Measurements from ENCODE around the gene ZNF214. TPM values are rescaled to one million over a fixed set of nuclear protein-coding genes. Genes with fewer than 3 reads are reported as not detected.

ZNF214 gene
- total RNA-seq, 4 donors from 2014 or later = 0.57 to 2.0 (median 1.3) TPM

DNA sequence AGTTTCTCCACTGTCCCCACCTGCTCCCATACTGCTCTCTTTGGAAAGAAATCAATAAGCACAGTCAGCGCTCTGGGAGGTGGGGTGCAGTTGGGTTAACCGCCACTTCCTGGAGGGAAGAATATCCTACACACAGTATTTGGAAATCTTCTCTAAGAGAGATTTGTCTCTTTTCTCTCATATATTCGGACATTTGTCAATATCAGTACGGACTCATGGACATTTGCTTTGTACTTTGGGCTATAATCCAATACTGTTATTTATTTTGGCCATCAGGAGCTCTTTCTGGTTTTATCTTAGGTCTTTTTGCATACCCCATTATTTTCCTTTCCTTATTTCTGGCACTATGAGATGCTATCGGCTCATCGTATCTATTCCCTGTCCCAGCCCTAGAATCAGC lies 13.9 kb upstream of the ZNF214 start:
- TF ChIP-seq, protein P1, sequence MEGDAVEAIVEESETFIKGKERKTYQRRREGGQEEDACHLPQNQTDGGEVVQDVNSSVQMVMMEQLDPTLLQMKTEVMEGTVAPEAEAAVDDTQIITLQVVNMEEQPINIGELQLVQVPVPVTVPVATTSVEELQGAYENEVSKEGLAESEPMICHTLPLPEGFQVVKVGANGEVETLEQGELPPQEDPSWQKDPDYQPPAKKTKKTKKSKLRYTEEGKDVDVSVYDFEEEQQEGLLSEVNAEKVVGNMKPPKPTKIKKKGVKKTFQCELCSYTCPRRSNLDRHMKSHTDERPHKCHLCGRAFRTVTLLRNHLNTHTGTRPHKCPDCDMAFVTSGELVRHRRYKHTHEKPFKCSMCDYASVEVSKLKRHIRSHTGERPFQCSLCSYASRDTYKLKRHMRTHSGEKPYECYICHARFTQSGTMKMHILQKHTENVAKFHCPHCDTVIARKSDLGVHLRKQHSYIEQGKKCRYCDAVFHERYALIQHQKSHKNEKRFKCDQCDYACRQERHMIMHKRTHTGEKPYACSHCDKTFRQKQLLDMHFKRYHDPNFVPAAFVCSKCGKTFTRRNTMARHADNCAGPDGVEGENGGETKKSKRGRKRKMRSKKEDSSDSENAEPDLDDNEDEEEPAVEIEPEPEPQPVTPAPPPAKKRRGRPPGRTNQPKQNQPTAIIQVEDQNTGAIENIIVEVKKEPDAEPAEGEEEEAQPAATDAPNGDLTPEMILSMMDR (IDR thresholded peaks at IDR 0.05; ENCODE audit: low read depth) = no peak

DNA sequence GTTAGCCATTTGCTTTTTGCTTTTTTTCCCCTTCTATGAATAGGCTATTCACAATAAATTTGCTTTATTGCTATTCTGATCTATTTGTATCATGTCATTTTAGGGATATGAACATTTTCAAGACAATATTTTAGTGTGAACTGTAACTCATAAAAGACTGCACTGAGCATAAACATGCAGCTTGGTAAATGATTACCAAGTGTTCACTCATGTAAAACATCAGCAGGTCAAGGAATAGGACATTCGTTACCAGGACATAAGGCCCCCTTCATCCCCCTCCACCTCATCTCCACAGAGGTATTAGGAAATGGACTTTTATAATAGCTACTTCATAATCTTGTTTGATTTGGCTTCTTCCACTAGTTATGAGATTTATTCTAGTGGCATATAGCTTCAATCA lies 12.5 kb upstream of the ZNF214 start:
- TF ChIP-seq, protein P1 (IDR thresholded peaks at IDR 0.05; ENCODE audit: low read depth) = no peak

DNA sequence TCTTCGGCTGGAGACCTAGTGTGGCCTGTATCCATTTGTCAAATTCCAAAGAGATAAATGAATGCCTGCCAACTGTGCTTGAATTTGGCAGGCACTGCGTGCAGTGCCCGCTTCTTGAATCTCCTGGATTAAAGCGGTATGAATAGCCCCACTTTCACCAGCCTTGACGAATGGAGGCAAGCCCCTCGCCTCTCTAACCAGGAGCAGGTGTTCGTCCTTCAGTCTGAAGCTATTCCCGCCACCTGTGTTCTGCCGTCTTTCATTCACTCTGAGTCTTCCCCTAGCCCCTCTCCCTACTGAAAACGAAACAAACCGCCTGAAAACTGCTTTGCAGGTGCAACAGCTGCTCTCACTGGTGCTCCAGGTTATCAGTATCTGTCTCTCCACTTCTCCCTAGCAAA lies 11.3 kb upstream of the ZNF214 start:
- TF ChIP-seq, protein P1 (IDR thresholded peaks at IDR 0.05; ENCODE audit: low read depth) = no peak

DNA sequence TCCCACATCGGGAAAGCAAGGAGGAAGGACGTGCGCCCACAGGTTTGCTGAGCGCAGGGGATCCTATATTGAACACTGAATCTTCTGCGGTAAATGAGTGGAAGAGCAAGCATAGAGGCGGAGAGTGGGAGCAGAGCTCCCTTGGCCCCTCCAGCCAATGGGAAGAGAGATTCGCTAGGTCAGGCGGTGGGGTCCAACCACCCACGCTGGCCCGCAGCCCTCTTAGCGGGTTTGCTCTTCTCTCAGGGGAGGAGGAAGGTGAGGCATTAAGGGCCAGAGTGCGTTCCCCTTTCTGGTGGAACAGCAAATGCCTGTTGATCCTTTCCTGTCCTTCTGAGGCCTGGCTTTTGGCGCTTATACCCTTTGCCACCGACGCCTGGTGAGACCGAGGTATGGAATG lies 10.7 kb upstream of the ZNF214 start:
- TF ChIP-seq, protein P1 (IDR thresholded peaks at IDR 0.05; ENCODE audit: low read depth) = no peak

DNA sequence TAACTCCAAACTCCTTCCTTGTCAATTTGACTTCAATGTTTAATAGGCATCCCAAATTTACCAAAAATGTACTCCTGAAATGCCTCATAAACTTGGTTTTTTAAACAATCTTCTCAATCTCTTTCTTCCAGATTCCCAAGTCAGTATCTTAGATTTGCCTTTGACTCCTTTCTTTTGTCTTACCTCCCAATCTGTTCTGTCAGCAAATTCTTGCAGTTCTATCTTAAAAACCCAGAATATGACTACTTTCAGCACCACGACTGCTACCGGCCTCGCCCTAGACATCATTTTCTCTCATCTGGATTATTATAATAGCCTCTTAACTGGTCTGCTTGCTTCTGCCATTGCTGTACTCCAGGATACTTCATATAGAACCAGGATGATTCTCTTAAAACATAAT lies 8.0 kb upstream of the ZNF214 start:
- TF ChIP-seq, protein P1 (IDR thresholded peaks at IDR 0.05; ENCODE audit: low read depth) = no peak

DNA sequence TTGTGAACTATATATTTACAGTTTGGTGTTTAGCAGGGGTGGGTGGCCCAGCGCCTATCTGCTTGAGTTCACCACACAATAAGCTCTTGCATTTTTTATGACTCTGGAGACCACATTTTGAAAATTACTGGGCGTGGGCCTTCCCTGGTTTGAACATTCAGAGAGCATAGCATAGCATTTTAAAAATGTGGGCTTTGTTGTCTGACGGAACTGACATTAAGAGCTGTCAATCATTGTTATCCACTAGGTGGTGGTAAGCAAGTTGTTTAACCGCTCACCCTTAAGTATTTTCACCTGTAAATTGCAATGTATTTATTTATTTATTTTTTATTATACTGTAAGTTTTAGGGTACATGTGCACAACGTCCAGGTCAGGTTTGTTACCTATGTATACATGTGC lies 1.2 kb upstream of the ZNF214 start:
- TF ChIP-seq, protein P1 (IDR thresholded peaks at IDR 0.05; ENCODE audit: low read depth) = no peak

DNA sequence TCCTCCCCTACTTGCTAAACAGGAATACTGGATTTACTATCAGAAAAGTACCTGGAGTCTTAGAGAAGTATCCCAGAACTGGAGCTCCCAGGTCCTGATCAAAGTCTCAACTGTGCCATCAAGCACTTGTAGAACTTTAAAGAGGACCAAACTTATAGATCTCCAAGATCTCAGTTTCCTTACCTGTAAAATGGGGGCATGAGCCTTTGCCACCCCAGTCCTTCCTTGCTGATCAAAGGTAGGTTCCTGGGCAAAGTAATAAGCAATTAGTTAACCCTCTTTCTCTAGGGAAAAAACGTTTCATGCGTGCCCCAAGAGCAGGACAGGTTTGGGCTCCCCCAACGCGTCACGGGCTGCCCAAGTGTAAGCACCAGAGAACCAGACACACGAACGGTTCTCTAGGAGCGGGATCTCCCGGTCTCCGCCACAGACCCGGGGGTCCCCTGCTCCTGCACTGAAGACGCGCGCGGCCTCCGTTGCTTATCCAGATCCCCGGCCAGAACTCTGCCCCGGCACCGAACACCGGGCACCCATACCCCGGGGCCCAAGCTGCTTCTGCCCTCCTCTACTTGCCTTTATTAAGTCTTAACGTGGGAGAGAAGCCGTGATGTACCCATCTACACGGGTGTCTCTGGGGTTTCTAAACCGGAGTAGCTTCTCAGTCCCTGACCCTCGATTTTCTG lies 505 bp downstream of the ZNF214 start:
- TF ChIP-seq, protein P1 (IDR thresholded peaks at IDR 0.05; ENCODE audit: low read depth) = no peak

Measured in subcutaneous adipose tissue (tissue), 4 donors.